ENCODE measurements around the gene WASL.
"Not testable (repeated sequence)": the region's sequence is repeated elsewhere in the genome, so short reads cannot be mapped to it uniquely, and the experiment has no call there.

Gene WASL

DNA sequence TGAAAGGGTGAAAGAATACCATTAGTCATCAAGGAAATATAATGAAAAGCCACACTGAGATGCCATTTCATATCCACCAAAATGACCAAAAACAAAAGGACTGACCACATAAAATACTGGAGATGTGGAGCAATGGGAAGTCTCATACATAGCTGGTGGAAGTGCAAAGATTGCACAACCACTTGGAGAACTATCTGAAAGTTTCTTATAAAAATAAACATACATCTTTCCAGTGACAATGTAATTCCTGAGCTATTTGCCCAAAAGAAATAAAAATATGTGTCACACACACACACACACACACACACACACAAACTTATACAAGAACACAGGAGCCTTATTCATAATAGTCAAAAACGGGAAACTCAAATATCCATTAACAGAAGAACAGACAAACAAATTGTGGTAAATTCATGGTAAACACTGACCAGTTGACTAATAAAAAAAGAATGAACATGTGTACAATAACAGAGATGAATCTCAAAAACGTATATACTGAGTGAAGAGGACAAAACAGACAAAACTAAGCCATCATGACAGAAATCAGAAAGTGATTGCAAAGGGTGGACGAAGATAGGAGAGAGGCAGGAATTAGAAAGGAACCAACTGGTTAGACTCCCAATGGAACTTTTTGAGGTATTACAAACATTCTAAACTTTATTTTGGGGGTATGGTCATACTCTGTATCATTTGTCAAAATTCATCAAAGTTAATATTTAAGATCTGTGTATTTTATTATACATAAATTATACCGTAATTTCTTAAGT, 21.5 kb downstream of the WASL start:
- Histone ChIP-seq H3K36me3 (ENCODE audit: control insufficient read depth, low read depth, low read length) (no peaks in the 10 kb centered on the region), H3K4me1 (ENCODE audit: control insufficient read depth, low read depth, low read length) (peaks cover 30% of the 10 kb centered on the region), H3K27ac (ENCODE audit: low read length) (no peak overlapping the region), H3K4me3 (ENCODE audit: low read length) (no peak overlapping the region), H3K27me3 (ENCODE audit: control insufficient read depth, insufficient read depth, low read length) (no peaks in the 10 kb centered on the region), H3K9ac (ENCODE audit: low read length) (no peak overlapping the region), H3K9me3 (ENCODE audit: control insufficient read depth, low read depth, low read length) (no peaks in the 10 kb centered on the region)

DNA sequence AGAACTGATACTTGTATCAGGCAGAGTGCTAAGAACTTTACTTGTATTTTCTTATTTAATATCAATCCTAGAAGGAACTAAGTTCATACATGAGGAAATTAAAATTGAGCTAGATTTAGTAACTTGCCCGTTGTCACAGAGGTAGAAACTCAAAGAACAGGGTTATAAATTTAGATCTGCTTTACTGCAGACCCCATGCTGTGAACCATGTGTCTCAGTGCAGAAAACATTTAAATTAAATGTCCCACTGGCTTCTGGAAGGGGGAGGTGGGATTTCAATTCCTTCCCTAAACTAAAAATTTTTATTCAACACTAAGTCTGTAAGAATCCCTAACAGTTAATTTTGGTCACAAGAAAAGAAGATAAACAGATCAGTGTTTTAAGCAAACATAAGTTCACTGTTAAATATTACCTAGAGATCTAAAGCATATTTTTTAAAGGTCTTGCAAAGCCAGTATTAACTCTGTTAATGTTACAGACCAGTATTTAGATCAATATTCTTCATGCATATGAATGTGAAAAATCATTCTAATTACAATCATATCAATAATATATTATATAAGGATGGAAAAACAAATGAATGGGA, 23.1 kb downstream of the WASL start:
- no peaks in the 10 kb centered on the region for H3K36me3 ChIP-seq (ENCODE audit: control insufficient read depth, low read depth, low read length)
- no peaks in the 10 kb centered on the region for H3K27me3 ChIP-seq (ENCODE audit: control insufficient read depth, insufficient read depth, low read length)
- H3K9ac ChIP-seq (ENCODE audit: low read length), result no peak overlapping the region
- H3K27ac ChIP-seq (ENCODE audit: low read length), result no peak overlapping the region
- H3K9me3 ChIP-seq (ENCODE audit: control insufficient read depth, low read depth, low read length), result no peaks in the 10 kb centered on the region
- peaks cover 30% of the 10 kb centered on the region for H3K4me1 ChIP-seq (ENCODE audit: control insufficient read depth, low read depth, low read length)
- H3K4me3 ChIP-seq (ENCODE audit: low read length), result no peak overlapping the region

DNA sequence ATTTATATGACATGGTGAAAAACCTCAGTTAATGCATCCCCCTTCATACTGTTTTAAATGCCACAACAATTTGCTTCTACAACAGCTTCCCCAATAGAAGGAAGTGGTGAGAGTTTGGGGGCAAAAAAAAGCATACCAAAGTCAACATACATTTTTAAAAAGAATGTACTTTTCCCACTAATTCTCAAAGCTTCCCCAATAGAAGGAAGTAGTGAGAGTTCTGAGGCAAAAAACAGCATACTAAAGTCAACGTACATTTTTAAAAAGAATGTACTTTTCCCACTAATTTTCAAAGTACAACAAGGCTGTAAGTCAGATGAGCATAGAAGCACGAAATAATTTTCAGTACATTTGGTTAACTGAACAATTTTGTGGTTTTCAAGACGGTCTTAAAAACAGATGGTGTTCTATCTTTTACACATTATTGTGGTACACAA, 24.0 kb downstream of the WASL start:
- Histone ChIP-seq H3K9ac (ENCODE audit: low read length) (no peak overlapping the region), H3K27ac (ENCODE audit: low read length) (peak overlapping the region; percentile 52), H3K9me3 (ENCODE audit: control insufficient read depth, low read depth, low read length) (no peaks in the 10 kb centered on the region), H3K4me3 (ENCODE audit: low read length) (no peak overlapping the region), H3K4me1 (ENCODE audit: control insufficient read depth, low read depth, low read length) (peaks cover 30% of the 10 kb centered on the region), H3K27me3 (ENCODE audit: control insufficient read depth, insufficient read depth, low read length) (no peaks in the 10 kb centered on the region), H3K36me3 (ENCODE audit: control insufficient read depth, low read depth, low read length) (no peaks in the 10 kb centered on the region)

DNA sequence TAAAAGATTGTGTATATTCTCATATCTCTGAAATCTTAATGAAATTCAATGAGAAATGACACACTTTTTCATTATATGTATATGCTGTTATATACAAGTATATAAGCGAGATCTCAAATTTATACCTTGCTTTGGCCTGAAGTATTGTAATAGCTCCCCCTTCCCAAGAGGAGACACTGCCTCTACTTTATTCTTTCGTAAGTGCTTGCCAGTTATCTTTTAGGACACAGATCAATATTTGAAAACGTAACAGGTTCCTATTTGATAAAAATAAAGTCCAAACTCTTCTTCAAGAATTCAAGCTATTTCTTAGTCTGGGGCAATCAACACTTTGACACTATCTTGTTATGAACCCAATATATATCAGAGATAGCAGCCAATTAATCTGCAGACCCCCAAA, 24.9 kb downstream of the WASL start:
- Histone ChIP-seq H3K4me3 (ENCODE audit: low read length) (no peak overlapping the region), H3K9ac (ENCODE audit: low read length) (no peak overlapping the region), H3K27ac (ENCODE audit: low read length) (no peak overlapping the region), H3K36me3 (ENCODE audit: control insufficient read depth, low read depth, low read length) (no peaks in the 10 kb centered on the region), H3K27me3 (ENCODE audit: control insufficient read depth, insufficient read depth, low read length) (no peaks in the 10 kb centered on the region), H3K9me3 (ENCODE audit: control insufficient read depth, low read depth, low read length) (no peaks in the 10 kb centered on the region), H3K4me1 (ENCODE audit: control insufficient read depth, low read depth, low read length) (peaks cover 30% of the 10 kb centered on the region)

DNA sequence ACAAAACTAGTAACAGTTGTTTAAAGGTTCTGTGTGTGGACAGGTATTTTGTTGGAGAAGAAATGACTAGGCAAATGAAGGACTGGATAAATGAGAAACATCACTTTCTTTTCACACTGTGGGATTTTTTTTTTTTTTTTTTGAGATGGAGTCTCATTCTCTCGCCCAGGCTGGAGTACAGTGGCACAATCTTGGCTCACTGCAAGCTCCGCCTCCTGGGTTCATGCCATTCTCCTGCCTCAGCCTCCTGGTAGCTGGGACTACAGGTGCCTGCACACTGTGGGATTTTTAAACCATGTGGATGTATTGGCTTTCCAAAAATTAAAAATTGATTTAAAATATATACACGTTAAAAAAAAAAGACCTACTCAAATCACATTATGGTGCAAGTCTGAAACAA, 28.3 kb downstream of the WASL start:
- H3K27ac ChIP-seq (ENCODE audit: low read length); H3K4me3 ChIP-seq (ENCODE audit: low read length); H3K27me3 ChIP-seq (ENCODE audit: control insufficient read depth, insufficient read depth, low read length); H3K36me3 ChIP-seq (ENCODE audit: control insufficient read depth, low read depth, low read length); H3K9ac ChIP-seq (ENCODE audit: low read length); H3K9me3 ChIP-seq (ENCODE audit: control insufficient read depth, low read depth, low read length): not testable (repeated sequence)
- H3K4me1 ChIP-seq (ENCODE audit: control insufficient read depth, low read depth, low read length), result peaks cover 26% of the 10 kb centered on the region

DNA sequence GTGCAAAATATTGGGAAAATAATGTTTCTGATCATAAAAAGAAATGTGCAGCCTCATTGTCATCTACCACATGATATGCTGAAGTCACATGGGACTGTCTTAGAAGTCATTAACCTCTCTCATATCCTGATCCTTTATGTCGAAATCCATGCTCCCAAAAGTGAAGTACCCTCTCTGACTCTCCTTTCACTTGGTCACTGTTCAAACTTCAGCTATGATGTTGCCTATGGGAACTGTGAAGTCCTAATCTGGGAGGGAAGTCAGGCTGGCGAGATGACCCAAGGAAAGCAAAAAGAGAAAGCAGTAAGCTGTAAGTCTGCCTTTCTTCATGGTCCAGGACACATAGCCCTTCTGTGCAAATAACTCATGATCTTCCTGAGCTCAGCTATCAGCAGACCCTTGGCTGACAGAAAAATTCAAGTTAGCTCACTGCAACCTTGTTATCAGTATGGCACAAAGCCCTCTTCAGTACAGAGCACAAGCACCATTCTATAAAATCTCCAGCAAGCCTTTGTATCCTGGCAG, 29.5 kb downstream of the WASL start:
- Histone ChIP-seq H3K9ac (ENCODE audit: low read length) (no peak overlapping the region), H3K4me1 (ENCODE audit: control insufficient read depth, low read depth, low read length) (peaks cover 15% of the 10 kb centered on the region), H3K27ac (ENCODE audit: low read length) (no peak overlapping the region)

DNA sequence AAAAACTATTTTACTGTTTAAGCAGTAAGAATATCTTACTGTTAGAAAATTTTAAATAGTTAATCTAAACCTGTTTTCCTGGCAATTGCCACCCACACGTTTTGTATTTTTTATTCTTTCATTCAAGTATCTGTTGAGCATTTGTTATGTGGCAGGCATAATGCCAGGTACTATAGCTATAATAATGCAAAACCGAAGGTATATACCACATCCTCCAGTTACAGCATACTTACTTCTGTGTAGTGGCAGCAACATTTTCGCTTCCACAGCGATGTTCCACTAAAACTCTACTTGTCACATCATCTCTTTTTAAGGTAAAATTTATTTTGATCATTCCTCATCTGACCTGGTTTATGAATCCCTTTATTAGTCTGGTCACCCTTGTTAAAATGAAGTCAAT, 30.0 kb downstream of the WASL start:
- Histone ChIP-seq H3K36me3 (ENCODE audit: control insufficient read depth, low read depth, low read length) (no peaks in the 10 kb centered on the region), H3K4me1 (ENCODE audit: control insufficient read depth, low read depth, low read length) (peaks cover 10% of the 10 kb centered on the region)

More for the DNA sequence above, 29.5 kb downstream of the WASL start:
- Histone ChIP-seq H3K27me3 (ENCODE audit: control insufficient read depth, insufficient read depth, low read length) (no peaks in the 10 kb centered on the region), H3K4me3 (ENCODE audit: low read length) (no peak overlapping the region), H3K36me3 (ENCODE audit: control insufficient read depth, low read depth, low read length) (no peaks in the 10 kb centered on the region), H3K9me3 (ENCODE audit: control insufficient read depth, low read depth, low read length) (no peaks in the 10 kb centered on the region)

DNA sequence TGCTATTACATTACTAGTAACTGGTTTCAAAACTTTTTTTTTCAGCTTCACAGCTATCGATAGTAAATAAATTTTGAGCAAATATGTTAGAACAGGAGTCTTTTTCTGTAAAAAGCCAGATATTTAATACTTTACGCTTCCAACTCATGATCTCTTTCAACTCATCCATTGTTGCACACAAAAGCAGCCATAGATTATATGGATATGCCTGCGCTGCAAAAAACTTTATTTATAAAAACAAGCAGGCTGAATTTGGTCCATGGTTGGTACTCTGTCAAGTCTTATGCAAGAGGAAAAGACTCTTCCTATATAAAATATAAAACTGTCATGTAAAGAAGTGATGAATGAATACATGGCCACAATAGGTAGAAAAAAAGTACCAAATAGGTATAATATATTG, 31.1 kb downstream of the WASL start:
- H3K36me3 ChIP-seq (ENCODE audit: control insufficient read depth, low read depth, low read length), result no peaks in the 10 kb centered on the region
- no peaks in the 10 kb centered on the region for H3K9me3 ChIP-seq (ENCODE audit: control insufficient read depth, low read depth, low read length)
- no peak overlapping the region for H3K9ac ChIP-seq (ENCODE audit: low read length)
- H3K27ac ChIP-seq (ENCODE audit: low read length), result no peak overlapping the region
- no peak overlapping the region for H3K4me3 ChIP-seq (ENCODE audit: low read length)
- no peaks in the 10 kb centered on the region for H3K4me1 ChIP-seq (ENCODE audit: control insufficient read depth, low read depth, low read length)
- no peaks in the 10 kb centered on the region for H3K27me3 ChIP-seq (ENCODE audit: control insufficient read depth, insufficient read depth, low read length)

More for the DNA sequence above, 30.0 kb downstream of the WASL start:
- Histone ChIP-seq H3K4me3 (ENCODE audit: low read length) (no peak overlapping the region), H3K9me3 (ENCODE audit: control insufficient read depth, low read depth, low read length) (no peaks in the 10 kb centered on the region), H3K27ac (ENCODE audit: low read length) (no peak overlapping the region), H3K27me3 (ENCODE audit: control insufficient read depth, insufficient read depth, low read length) (no peaks in the 10 kb centered on the region), H3K9ac (ENCODE audit: low read length) (no peak overlapping the region)

DNA sequence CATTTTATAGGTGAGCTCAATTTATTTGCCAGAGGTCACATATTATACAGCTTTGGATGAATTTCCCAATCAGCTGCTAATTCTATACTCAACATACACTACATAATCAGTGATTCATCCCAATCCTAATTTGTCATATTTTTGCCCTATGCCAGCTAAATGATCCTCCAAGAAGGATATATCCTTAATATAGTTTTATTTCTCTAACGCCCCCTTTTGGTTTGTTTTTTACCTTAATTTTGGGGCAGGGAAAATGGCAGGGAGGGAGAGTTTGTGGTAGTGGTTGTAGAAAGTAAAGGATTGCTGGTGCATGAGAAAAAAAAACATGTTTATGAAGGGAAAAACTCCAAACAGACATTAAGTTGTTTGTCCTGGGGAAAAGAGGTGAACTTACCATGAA, 31.9 kb downstream of the WASL start:
- no peaks in the 10 kb centered on the region for H3K9me3 ChIP-seq (ENCODE audit: control insufficient read depth, low read depth, low read length)
- H3K27ac ChIP-seq (ENCODE audit: low read length), result no peak overlapping the region
- no peaks in the 10 kb centered on the region for H3K4me1 ChIP-seq (ENCODE audit: control insufficient read depth, low read depth, low read length)
- H3K4me3 ChIP-seq (ENCODE audit: low read length), result no peak overlapping the region
- H3K27me3 ChIP-seq (ENCODE audit: control insufficient read depth, insufficient read depth, low read length), result no peaks in the 10 kb centered on the region
- no peak overlapping the region for H3K9ac ChIP-seq (ENCODE audit: low read length)
- no peaks in the 10 kb centered on the region for H3K36me3 ChIP-seq (ENCODE audit: control insufficient read depth, low read depth, low read length)

DNA sequence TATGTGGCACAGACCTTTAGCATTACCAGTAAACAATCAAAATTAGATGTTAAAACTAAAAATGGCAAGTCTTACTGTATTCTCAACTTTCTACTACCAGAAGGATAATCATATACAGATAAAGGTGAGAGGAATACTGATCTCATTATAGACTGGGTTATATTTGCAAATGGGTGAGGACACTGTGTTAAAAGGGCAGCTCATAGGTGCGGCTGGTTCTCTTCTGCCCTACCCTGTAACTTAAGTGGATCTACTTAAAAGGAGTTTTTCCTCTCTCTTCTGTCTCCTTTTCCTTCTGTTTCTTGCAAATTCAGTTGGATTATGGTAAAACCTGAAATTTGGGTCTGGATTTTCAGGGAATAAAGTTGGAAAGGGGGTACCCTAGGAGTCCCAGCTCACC, 33.0 kb downstream of the WASL start:
- H3K4me3 ChIP-seq (ENCODE audit: low read length), result no peak overlapping the region
- H3K36me3 ChIP-seq (ENCODE audit: control insufficient read depth, low read depth, low read length), result no peaks in the 10 kb centered on the region
- no peaks in the 10 kb centered on the region for H3K27me3 ChIP-seq (ENCODE audit: control insufficient read depth, insufficient read depth, low read length)
- H3K27ac ChIP-seq (ENCODE audit: low read length), result no peak overlapping the region
- peaks cover 6% of the 10 kb centered on the region for H3K4me1 ChIP-seq (ENCODE audit: control insufficient read depth, low read depth, low read length)
- H3K9me3 ChIP-seq (ENCODE audit: control insufficient read depth, low read depth, low read length), result no peaks in the 10 kb centered on the region
- no peak overlapping the region for H3K9ac ChIP-seq (ENCODE audit: low read length)

DNA sequence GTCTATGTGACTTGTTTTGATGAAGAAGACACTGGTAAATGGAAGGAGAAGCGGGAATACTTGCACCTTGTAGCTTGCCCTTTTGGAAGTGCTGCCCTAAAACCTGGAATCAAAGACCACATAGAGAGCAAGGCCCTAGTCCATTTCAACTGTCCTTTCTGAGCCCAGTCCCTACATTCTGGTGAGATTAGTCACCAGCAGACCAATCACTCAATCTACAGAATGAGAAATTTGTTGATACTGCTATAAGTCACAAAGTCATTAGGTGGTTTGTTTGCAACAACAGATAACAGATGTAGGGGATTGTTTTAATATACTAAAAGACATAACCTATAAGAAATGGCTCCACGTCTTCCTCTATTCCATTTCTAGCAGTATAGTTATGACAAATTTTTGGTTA, 33.6 kb downstream of the WASL start:
- no peak overlapping the region for H3K9ac ChIP-seq (ENCODE audit: low read length)
- H3K4me1 ChIP-seq (ENCODE audit: control insufficient read depth, low read depth, low read length), result peaks cover 9% of the 10 kb centered on the region
- no peaks in the 10 kb centered on the region for H3K9me3 ChIP-seq (ENCODE audit: control insufficient read depth, low read depth, low read length)
- H3K27me3 ChIP-seq (ENCODE audit: control insufficient read depth, insufficient read depth, low read length), result no peaks in the 10 kb centered on the region
- H3K36me3 ChIP-seq (ENCODE audit: control insufficient read depth, low read depth, low read length), result no peaks in the 10 kb centered on the region
- H3K4me3 ChIP-seq (ENCODE audit: low read length), result no peak overlapping the region
- no peak overlapping the region for H3K27ac ChIP-seq (ENCODE audit: low read length)

Measured in iPS-18a (cell line).